ENCODE data around the gene KIAA1549.

Gene KIAA1549

GRCh38 chr7:138975343-138976104 lies 5.7 kb downstream of the KIAA1549 start:
- DNase-seq (ENCODE audit: low read depth in 2 of 2) = no peak

DNA sequence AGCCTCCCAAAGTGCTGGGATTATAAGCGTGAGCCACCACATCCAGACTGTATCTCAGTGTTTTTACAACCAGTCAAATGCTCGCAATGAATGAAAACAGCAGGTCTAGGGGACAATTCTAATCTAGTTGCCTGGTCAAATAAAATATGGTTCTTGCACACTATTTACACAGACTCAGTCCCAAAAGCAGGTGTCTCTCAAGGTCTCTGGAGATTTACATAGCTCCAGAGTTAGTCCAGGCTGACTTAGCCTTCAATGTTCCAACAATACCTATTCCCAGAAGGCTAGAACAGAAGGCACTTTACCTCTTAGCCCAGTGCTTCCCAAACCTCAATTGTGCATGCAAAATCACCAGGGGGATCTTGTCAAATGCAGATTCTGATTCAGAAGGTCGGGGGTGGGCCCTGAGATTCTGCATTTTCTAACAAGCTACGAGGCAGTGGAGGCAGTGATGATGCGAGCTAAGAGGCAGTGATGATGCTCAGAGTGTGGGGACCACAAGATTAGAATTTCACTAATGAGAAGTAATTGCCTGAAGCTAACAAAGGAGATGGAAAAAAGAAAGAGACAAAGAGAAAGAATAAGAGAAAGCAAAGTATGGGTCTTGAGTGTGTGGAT lies 6.4 kb downstream of the KIAA1549 start:
- no peak for DNase-seq (ENCODE audit: low read depth in 2 of 2)

DNA sequence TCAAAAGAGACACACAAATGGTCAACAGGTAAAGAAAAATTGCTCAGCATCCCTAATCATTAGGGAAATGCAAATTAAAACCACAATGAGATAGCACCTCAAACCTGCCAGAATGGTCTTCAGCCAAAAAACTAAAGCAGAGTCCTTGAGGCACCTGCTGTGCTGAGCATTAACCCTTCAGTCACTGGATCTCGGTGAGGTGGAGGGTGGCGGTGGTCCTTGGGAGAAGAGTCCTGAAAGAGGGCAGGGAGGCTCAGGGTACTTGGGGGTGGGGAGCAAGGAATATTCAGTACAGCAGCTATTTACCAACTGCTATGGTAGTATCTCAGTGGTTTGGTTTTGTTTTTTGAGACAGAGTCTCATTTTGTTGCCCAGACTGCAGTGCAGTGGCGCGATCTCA lies 7.1 kb downstream of the KIAA1549 start:
- no peak for DNase-seq (ENCODE audit: low read depth in 2 of 2)

GRCh38 chr7:138970952-138971351 lies 10.2 kb downstream of the KIAA1549 start:
- DNase-seq (ENCODE audit: low read depth in 2 of 2) = no peak

DNA sequence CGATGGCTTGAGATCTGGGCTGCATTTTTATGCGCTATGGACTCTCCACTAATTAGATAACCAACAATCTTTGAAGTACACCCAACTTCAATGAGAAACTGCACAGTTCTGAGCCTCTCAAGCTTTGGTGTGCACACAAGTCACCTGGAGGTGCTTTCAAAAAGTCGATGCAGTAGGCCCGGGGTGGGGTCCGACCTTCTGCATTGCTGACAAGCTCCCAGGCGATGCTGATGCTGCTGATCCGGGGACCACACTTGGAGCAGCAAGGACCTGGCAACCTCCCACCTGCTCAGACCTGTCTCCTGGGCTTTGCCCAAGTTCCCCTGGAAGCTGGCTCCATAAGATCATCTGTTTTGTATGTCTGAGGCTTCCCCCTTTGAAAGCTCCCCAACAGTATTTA lies 10.7 kb downstream of the KIAA1549 start:
- DNase-seq (ENCODE audit: low read depth in 2 of 2) = no peak

DNA sequence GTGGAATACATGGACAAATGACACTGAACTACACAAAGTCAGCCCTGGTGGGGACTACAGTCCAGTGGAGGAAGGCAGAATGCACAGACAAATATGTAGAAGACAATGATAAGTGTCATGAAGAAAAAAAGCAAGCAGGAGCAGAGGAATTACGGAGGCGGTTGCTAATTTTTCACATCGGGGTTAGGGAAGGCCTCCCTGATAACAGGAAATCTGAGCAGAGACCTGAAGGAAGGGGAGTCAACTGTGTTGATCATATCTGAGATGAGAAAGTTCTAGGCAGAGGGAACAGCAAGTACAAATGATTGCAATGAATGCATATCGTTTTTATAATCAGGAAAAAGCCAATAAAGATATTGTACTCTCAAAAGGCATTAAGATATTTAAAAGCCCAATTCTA lies 14.0 kb downstream of the KIAA1549 start:
- DNase-seq (ENCODE audit: low read depth in 2 of 2) = no peak

GRCh38 chr7:138964624-138965436 lies 16.4 kb downstream of the KIAA1549 start:
- DNase-seq (ENCODE audit: low read depth in 2 of 2) = no peak

DNA sequence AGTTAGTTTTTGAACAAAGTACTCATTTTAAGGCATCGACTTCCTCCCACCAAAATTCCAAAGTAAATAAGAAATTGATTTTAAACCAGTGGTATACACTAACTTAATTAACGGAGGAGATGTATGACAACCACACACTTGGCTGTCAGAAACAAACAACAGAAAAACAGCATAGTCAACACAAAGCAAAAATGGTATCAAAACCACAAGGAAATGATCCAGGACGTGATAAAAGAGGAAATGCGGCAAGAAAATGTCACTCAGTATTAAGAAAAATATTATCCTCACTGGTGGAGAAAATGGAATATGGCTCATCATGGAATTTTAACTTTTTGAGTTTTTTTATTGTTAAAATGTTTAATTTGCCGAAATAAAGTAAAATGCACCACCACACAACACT lies 17.5 kb downstream of the KIAA1549 start:
- no peak for DNase-seq (ENCODE audit: low read depth in 2 of 2)

DNA sequence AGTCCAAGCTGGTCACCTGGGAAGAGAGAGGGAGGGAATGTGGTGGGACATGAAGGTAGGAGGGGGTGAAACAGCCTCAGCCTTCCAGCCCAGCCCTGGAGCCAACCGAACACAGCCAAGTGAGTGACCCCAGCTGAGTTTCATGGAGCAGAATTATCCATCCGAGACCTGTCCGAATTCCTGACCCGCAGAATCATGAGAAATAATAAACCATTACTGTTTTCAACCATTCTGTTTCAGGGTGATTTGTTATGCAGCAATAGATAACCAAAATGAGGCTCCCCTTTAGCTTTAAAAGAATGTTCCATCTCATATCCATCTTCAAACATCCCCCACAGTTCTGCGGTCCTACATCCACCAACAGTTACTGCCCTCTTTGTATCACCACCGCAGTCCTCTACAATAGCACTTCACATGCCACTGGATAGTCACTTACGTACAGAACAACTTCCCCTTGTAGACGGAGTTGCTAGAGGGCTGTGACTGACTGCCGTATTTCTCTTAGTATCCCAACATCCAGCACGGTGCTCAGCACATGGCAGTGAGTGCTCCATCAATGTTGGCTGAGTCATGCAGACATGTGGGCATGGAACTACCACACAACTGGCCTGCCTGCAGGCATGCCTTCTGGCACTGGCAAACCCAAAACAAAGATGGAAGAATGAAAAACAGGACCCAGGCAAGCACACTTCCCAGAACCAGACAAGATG lies 18.5 kb downstream of the KIAA1549 start:
- DNase-seq (ENCODE audit: low read depth in 2 of 2) = no peak

DNA sequence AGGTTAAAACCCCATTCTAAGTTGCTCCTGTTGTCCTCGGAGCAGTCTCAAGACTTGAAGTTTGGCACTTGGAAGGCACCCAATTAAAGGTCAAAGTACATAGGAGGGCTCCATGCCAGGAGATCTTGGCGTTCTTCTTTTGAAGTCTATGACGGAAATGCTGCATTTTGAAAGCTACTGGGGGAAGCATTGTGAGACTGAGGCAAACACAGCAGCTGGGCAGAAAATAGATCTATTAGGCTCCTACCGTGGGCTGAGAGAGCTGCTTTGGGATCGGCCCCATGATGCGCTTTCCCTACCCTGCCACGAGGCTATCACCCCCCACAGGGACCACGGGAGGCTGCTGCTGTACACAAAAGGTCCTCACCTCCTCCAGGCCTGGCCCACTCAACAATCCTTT lies 20.0 kb downstream of the KIAA1549 start:
- DNase-seq (ENCODE audit: low read depth in 2 of 2) = no peak

DNA sequence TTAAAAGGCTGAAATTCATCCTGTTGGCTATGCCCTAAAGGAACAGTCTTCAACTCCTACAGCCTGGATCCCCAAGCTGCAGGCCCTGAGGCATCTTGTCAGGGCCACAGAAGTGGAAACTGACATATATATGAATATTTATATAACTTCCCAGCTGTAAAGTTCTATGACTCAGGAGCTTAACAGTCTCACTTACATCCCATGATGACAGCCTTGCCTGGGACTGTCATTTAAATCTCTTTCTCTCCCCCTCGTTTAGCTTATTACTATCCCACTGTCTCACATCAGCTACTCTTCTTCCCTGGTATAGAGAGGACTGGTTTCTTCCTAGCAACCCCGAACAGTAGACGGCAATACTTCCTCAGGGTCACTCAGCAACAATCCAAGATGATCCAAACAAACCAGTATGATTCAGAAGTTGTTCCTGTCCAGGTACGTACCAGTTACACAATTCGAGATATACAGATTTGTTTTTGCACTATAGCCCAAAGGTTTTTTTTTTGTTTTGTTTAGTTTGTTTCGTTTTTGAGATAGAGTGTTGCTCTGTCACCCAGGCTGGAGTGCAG lies 22.7 kb downstream of the KIAA1549 start:
- DNase-seq (ENCODE audit: low read depth in 2 of 2) = no peak

- no peak for DNase-seq (ENCODE audit: low read depth in 2 of 2)
Measured at GRCh38 chr7:138957753-138958390, 23.3 kb downstream of the KIAA1549 start.

- no peak for DNase-seq (ENCODE audit: low read depth in 2 of 2)
Measured at GRCh38 chr7:138957217-138957616, 24.0 kb downstream of the KIAA1549 start.

DNA sequence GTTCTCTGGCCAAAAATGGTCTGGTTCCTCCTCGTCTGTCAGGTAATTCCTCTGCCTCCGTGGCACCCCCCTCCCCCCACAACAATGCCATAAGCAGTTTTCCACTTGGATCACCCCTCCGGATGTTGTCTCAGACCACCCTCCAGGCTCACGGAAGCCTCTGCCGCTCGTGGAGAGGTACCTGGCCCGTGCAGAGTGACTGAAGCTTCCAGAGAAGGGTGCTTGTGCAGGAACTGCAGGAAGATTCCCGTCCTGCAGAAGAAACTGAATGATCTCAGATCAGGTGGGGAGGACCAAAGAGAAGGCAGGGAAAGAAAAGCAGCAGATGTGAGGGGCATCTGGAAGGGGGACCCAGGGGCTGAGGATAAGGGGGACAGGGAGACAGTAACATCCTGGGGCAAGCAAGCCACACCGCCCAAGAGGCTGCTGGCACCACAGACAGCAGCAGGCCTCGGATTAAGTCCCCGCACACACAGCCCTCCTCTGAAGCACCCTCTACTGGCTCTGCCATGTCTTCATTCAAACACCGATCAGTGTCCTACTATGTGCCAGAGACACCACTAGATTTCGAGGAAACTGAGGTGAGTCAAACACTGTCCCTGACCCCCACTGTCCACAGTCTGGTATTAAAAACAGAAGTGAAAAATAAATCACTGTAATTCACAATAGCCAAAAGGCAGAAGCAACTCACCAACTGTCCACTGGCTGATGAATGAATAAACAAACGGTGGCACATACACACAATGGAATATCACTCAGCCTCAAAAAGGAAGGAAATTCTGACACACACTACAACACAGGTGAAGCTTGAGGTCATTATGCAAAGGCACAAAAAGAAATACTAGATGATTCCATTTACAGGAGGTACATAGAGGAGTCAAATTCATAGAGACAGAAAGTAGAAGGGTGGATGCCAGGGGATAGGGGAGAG lies 26.4 kb downstream of the KIAA1549 start:
- no peak for DNase-seq (ENCODE audit: low read depth in 2 of 2)

- no peak for DNase-seq (ENCODE audit: low read depth in 2 of 2)
Measured at GRCh38 chr7:138952791-138953190, 28.4 kb downstream of the KIAA1549 start.

- DNase-seq (ENCODE audit: low read depth in 2 of 2) = no peak
Measured at GRCh38 chr7:138951953-138952352, 29.2 kb downstream of the KIAA1549 start.

GRCh38 chr7:138949421-138950088 lies 31.6 kb downstream of the KIAA1549 start:
- no peak for DNase-seq (ENCODE audit: low read depth in 2 of 2)

GRCh38 chr7:138948403-138948802 lies 32.8 kb downstream of the KIAA1549 start:
- DNase-seq (ENCODE audit: low read depth in 2 of 2) = no peak

GRCh38 chr7:138945821-138946220 lies 35.4 kb downstream of the KIAA1549 start:
- no peak for DNase-seq (ENCODE audit: low read depth in 2 of 2)

- no peak for DNase-seq (ENCODE audit: low read depth in 2 of 2)
Measured at GRCh38 chr7:138945154-138945553, 36.0 kb downstream of the KIAA1549 start.

All from fibroblast of skin of left quadriceps (primary cell).